Vagina (tissue), 2 donors: ENCODE measurements around the gene PARK7. TPM values are rescaled to one million over a fixed set of nuclear protein-coding genes. Genes with fewer than 3 reads are reported as not detected.
A peak's percentile ranks its signal among the peaks of the same experiment; 100 is the strongest.

Experiments used
- DNase-seq, 2 donors: peaks; one replicate each; pipeline ENCODE4 v3.0.0-alpha.2; 2017; ENCODE audit errors: extremely low spot score in 2 of 2
- H3K27ac ChIP-seq: fragments of 200-600 bp; sonication (generic); one replicate; pipeline ENCODE4 v1.5.1; 2019
- H3K27me3 ChIP-seq: fragments of 200-600 bp; sonication (generic); one replicate; pipeline ENCODE4 v1.5.1; 2019
- H3K36me3 ChIP-seq, 2 donors: fragments of 200-600 bp; sonication (generic); one replicate each; pipeline ENCODE4 v1.5.1; 2017 to 2019
- H3K4me1 ChIP-seq: fragments of 200-600 bp; sonication (generic); one replicate; pipeline ENCODE4 v1.5.1; 2019
- H3K4me3 ChIP-seq, 2 donors: fragments of 200-600 bp; sonication (generic); 1 replicate in 1 of 2; 2 replicates in 1 of 2; pipeline ENCODE4 v1.5.1; 2016 to 2019
- H3K9me3 ChIP-seq: fragments of 200-600 bp; sonication (generic); one replicate; pipeline ENCODE4 v1.5.1; 2019
- POLR2A ChIP-seq, 2 donors: fragments of 450-650 bp; IDR thresholded peaks; one replicate each; pipeline ENCODE4 v1.6.1; 2017; ENCODE audit warnings: antibody characterized with exemption in 2 of 2, mild to moderate bottlenecking in 2 of 2, moderate library complexity in 2 of 2
- POLR2AphosphoS5 ChIP-seq, 2 donors: sonication (generic); formaldehyde crosslinking; IDR thresholded peaks; one replicate each; pipeline ENCODE4 v1.9.0; 2017; ENCODE audit warnings: antibody characterized with exemption in 2 of 2, mild to moderate bottlenecking in 2 of 2, low read depth in 1 of 2; ENCODE audit not compliant: insufficient read depth in 1 of 2
- intact Hi-C: fragments of 100-400 bp; cut with DNase I; formaldehyde crosslinking; loops from one replicate; pipeline ENCODE4 v1.15.1; 2023
- total RNA-seq: library from RNA; depleted of rRNA; stranded (reverse); fragments of >200 nt; gene quantifications from one replicate; pipeline ENCODE4 v1.2.3, GENCODE V29; 2016
- TF ChIP-seq, protein P1 (sequence below), 3 experiments: fragments of 450-650 bp in 2 of 3; fragments of 200-600 bp in 1 of 3; sonication (generic) in 1 of 3; IDR thresholded peaks; one replicate each; pipeline ENCODE4 v1.5.1; 2017 to 2019; ENCODE audit warnings: antibody characterized with exemption in 3 of 3, mild to moderate bottlenecking in 2 of 3, moderate library complexity in 2 of 3

PARK7 gene
- total RNA-seq, 1 donor from 2014 or later = 119 TPM

DNA sequence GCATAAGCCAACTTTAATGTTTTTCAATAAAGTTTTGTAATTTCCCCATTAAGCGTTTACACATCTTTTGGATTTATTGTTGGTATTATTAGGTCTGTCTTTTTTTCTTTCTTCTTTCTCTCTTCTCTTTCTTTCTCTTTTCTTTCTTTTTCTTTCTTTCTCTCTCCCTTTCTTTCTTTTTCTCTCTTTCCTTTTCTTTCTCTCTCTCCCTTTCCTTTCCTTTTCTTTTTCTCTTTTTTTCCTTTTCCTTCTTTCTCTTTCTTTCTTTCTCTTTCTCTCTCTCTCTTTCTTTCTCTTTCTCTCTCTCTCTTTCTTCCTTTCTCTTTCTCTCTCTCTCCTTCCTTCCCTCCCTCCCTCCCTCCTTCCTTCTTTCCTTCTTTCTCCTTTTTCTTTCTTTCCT is 33.3 kb downstream of the PARK7 start:
- intact Hi-C loops = no loop called here
- Histone ChIP-seq H3K9me3 (no peaks in the 10 kb centered on the region), H3K4me1 (no peaks in the 10 kb centered on the region), H3K4me3 (no peak overlapping the region), H3K36me3 (no peaks in the 10 kb centered on the region), H3K27me3 (no peaks in the 10 kb centered on the region), H3K27ac (no peak overlapping the region)
- TF ChIP-seq POLR2A (IDR thresholded peaks at IDR 0.05) (no peak), POLR2AphosphoS5 (IDR thresholded peaks at IDR 0.05; ENCODE audit: insufficient read depth in 1 of 2, low read depth in 1 of 2) (no peak)
- TF ChIP-seq, protein P1, sequence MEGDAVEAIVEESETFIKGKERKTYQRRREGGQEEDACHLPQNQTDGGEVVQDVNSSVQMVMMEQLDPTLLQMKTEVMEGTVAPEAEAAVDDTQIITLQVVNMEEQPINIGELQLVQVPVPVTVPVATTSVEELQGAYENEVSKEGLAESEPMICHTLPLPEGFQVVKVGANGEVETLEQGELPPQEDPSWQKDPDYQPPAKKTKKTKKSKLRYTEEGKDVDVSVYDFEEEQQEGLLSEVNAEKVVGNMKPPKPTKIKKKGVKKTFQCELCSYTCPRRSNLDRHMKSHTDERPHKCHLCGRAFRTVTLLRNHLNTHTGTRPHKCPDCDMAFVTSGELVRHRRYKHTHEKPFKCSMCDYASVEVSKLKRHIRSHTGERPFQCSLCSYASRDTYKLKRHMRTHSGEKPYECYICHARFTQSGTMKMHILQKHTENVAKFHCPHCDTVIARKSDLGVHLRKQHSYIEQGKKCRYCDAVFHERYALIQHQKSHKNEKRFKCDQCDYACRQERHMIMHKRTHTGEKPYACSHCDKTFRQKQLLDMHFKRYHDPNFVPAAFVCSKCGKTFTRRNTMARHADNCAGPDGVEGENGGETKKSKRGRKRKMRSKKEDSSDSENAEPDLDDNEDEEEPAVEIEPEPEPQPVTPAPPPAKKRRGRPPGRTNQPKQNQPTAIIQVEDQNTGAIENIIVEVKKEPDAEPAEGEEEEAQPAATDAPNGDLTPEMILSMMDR (IDR thresholded peaks at IDR 0.05) = no peak
- no peak for DNase-seq

DNA sequence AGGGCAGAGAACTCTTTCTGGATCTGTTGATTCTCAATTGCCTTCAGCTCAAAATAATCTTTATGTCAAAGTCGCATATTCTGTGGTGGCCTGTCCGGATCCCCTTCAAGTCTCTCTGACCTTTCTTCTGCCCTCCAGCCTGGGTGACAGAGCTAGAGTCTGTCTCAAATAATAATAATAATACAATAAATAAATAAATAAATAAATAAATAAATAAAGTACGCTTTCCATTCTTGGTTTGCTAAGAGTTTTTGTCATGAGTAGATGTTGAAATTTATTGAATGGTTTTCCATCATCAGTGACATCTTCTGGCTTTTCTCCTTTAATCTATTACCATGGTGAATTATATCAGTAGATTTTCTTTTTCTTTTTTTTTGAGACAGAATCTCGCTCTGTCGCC is 33.9 kb downstream of the PARK7 start:
- Histone ChIP-seq H3K9me3 (no peaks in the 10 kb centered on the region), H3K27me3 (no peaks in the 10 kb centered on the region), H3K36me3 (no peaks in the 10 kb centered on the region), H3K4me1 (no peaks in the 10 kb centered on the region), H3K27ac (no peak overlapping the region), H3K4me3 (no peak overlapping the region)
- DNase-seq = no peak
- TF ChIP-seq, protein P1 (IDR thresholded peaks at IDR 0.05) = no peak
- TF ChIP-seq POLR2AphosphoS5 (IDR thresholded peaks at IDR 0.05; ENCODE audit: insufficient read depth in 1 of 2, low read depth in 1 of 2) = no peak
- TF ChIP-seq POLR2A (IDR thresholded peaks at IDR 0.05) = no peak
- intact Hi-C loops = no loop called here

DNA sequence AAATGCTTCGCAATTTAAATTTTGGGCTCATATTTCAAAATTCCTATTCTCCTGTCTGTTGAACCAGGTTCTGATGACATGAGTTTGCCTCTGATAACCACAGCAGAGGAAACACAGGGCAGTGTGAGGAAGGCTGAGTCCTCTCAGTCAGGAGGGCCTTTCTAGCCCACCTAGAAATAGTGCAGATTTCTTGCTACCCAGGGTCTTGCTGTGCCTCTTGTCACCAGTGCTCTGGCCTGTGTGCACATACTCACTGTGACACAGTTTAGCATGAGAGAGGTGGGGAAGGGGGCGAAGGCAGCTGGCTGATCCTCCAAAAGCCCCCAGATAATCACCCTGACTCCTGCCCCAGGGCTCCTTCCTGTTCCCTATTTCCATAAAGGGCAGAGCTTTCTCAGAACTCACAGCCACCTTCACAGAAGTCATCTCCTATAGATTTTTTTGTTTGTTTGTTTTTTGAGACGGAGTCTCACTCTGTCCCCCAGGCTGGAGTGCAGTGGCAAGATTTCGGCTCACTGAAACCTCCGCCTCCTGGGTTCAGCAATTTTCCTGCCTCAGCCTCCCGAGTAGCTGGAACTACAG is 40.9 kb downstream of the PARK7 start:
- Histone ChIP-seq H3K4me1 (peaks cover 48% of the 10 kb centered on the region), H3K27ac (peak overlapping the region; percentile 85), H3K9me3 (no peaks in the 10 kb centered on the region), H3K36me3 (no peaks in the 10 kb centered on the region), H3K27me3 (no peaks in the 10 kb centered on the region), H3K4me3 (no peak overlapping the region)
- no peak for DNase-seq
- TF ChIP-seq, protein P1 (IDR thresholded peaks at IDR 0.05) = no peak
- TF ChIP-seq POLR2AphosphoS5 (IDR thresholded peaks at IDR 0.05; ENCODE audit: insufficient read depth in 1 of 2, low read depth in 1 of 2) (no peak), POLR2A (IDR thresholded peaks at IDR 0.05) (no peak)
- intact Hi-C loops = no loop called here

DNA sequence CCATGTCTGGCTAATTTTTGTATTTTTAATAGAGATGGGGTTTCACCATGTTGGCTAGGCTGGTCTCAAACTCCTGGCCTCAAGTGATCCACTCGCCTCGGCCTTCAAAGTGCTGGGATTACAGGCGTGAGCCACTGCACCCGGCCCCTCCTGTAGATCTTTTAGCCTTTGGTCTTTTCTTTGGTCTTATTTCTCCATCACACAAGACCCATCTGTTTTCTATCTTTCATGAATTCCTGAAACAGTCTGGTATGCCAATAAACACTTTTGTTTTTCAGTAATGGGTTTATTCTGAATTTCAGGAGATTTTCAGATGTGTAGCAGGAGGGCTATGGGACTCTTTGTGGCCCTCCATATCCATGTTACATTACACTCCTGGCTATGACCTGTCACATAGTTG is 41.4 kb downstream of the PARK7 start:
- peaks cover 53% of the 10 kb centered on the region for H3K4me1 ChIP-seq
- no peaks in the 10 kb centered on the region for H3K27me3 ChIP-seq

DNA sequence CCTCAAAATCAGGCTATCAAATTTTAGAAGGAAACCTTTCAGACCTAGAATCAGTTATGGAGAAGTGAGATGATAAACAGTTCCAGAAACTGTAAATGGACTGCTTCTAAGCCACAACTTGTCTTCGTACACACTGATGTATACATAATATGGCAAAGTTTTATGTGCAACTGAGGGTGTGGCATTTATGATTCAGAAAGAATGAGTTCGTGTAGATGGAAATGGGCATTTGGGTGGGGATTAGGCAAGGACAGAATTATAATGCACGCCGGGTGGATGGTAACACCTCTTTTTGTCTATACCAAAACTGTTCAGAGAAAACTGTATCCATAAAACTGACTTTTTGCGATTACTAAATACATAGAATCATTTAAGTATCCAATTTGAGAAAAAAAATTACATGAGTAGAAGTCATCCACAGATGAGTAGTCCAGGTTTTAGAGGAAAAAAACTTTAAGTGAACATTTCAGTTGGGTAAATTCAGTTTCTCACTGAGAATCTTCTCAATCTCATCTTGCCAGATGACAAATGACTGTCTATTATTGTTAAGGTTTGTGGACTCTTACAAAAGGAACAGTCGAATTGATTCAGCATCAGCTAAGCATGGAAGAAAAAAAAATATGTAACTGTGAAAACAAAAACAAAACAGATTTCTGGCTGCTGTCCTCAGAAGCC is 42.1 kb downstream of the PARK7 start:
- H3K36me3 ChIP-seq = no peaks in the 10 kb centered on the region
- DNase-seq = no peak
- H3K9me3 ChIP-seq = no peaks in the 10 kb centered on the region
- no peaks in the 10 kb centered on the region for H3K27me3 ChIP-seq
- H3K27ac ChIP-seq = peak overlapping the region; percentile 85
- intact Hi-C loops = no loop called here
- no peak for TF ChIP-seq POLR2A (IDR thresholded peaks at IDR 0.05)
- TF ChIP-seq, protein P1 (IDR thresholded peaks at IDR 0.05) = no peak
- TF ChIP-seq POLR2AphosphoS5 (IDR thresholded peaks at IDR 0.05; ENCODE audit: insufficient read depth in 1 of 2, low read depth in 1 of 2) = peak in 1 of 2 donors; percentile 48
- H3K4me3 ChIP-seq = no peak overlapping the region
- peaks cover 57% of the 10 kb centered on the region for H3K4me1 ChIP-seq

More for the DNA sequence above, 41.4 kb downstream of the PARK7 start:
- TF ChIP-seq, protein P1 (IDR thresholded peaks at IDR 0.05) = no peak
- H3K27ac ChIP-seq = peak overlapping the region; percentile 85
- no peaks in the 10 kb centered on the region for H3K36me3 ChIP-seq
- no peaks in the 10 kb centered on the region for H3K9me3 ChIP-seq
- no peak for DNase-seq
- intact Hi-C loops = no loop called here
- no peak overlapping the region for H3K4me3 ChIP-seq
